Measurements from ENCODE around the gene BHLHE41. TPM values are rescaled to one million over a fixed set of nuclear protein-coding genes. Genes with fewer than 3 reads are reported as not detected.

The BHLHE41 gene
- total and polyA plus RNA-seq, 9 of the 15 experiments (the other 6 are each of a cell fraction or from before 2014, with no cell fraction given) = not detected

Other genes starting within 250 kb of the BHLHE41 start
- 0.09 and 0.12 TPM in 2 replicates for gene RASSF8, start 166.4 kb downstream of the BHLHE41 start, total RNA-seq (2014; rRNA removed)
- gene RASSF8, start 166.4 kb downstream of the BHLHE41 start, total RNA-seq (2014; rRNA removed; fragmentation: Illumina TruSeq; extraction: Trizol) = 0.11 and 0.32 TPM in 2 replicates
- gene RASSF8, start 166.4 kb downstream of the BHLHE41 start, total RNA-seq (2015; rRNA removed; fragmentation: Illumina TruSeq; extraction: Trizol) = 0.26 and 0.36 TPM in 2 replicates
- 0.09 and 0.29 TPM in 2 replicates for gene RASSF8, start 166.4 kb downstream of the BHLHE41 start, total RNA-seq (2021)
- gene RASSF8, start 166.4 kb downstream of the BHLHE41 start, polyA plus RNA-seq (2011; rRNA removed) = 0.14 and 0.22 TPM in 2 replicates
- 0.21 and 0.30 TPM in 2 replicates for gene RASSF8, start 166.4 kb downstream of the BHLHE41 start, polyA plus RNA-seq (2014; fragmentation: Illumina TruSeq; extraction: Trizol)
- under 1 TPM; 0.01 to 0.07 TPM for gene RASSF8, start 166.4 kb downstream of the BHLHE41 start, polyA plus RNA-seq (2014; fragmentation: Nextera tagmentation; extraction: Ambion mirVana)
- 0.03 TPM in 1 of 2 replicates, not detected in the other for gene RASSF8, start 166.4 kb downstream of the BHLHE41 start, polyA plus RNA-seq (2014; rRNA removed)
- gene SSPN, start 70.5 kb upstream of the BHLHE41 start, total RNA-seq (2014; rRNA removed) = not detected in 2 replicates
- gene SSPN, start 70.5 kb upstream of the BHLHE41 start, total RNA-seq (2014; rRNA removed; fragmentation: Illumina TruSeq; extraction: Trizol) = not detected in 2 replicates
- gene SSPN, start 70.5 kb upstream of the BHLHE41 start, total RNA-seq (2015; rRNA removed; fragmentation: Illumina TruSeq; extraction: Trizol) = not detected in 2 replicates
- 0.40 TPM in 1 of 2 replicates, not detected in the other for gene SSPN, start 70.5 kb upstream of the BHLHE41 start, total RNA-seq (2021)
- not detected in 2 replicates for gene SSPN, start 70.5 kb upstream of the BHLHE41 start, polyA plus RNA-seq (2011; rRNA removed)
- not detected in 2 replicates for gene SSPN, start 70.5 kb upstream of the BHLHE41 start, polyA plus RNA-seq (2014; fragmentation: Illumina TruSeq; extraction: Trizol)
- gene SSPN, start 70.5 kb upstream of the BHLHE41 start, polyA plus RNA-seq (2014; fragmentation: Nextera tagmentation; extraction: Ambion mirVana) = not detected
- gene SSPN, start 70.5 kb upstream of the BHLHE41 start, polyA plus RNA-seq (2014; rRNA removed) = not detected in 2 replicates

Data from K562 (cell line).